Stimulated activated naive B cell treated with anti-CD40 and anti-IgM and Interleukin-4, amounts not matched to agents 10 μg/mL and 1 μg/mL and 100 μg/mL, for 72 hours (primary cell): ENCODE results near the gene ERBB4.

Experiments
- ATAC-seq, 2 donors: fragments of 150-1000 bp; cut with Tn5 transposase; replicated peaks; 2 replicates each; pipeline ENCODE4 v1.10.0; 2021; ENCODE audit warnings: moderate library complexity in 1 of 2
- DNase-seq: peaks from one replicate; pipeline ENCODE4 v3.0.0; 2021
- H3K27ac Mint-ChIP-seq: one replicate; pipeline ENCODE4 v1.8.0; 2022; ENCODE audit warnings: mild to moderate bottlenecking, mixed read lengths
- H3K27me3 Mint-ChIP-seq, 2 donors: one replicate each; pipeline ENCODE4 v1.8.0; 2022; ENCODE audit warnings: mixed read lengths in 2 of 2
- H3K36me3 Mint-ChIP-seq, 2 donors: one replicate each; pipeline ENCODE4 v1.8.0; 2022; ENCODE audit warnings: mixed read lengths in 2 of 2, mild to moderate bottlenecking in 1 of 2
- H3K4me1 Mint-ChIP-seq, 2 donors: one replicate each; pipeline ENCODE4 v1.8.0; 2022; ENCODE audit warnings: mixed read lengths in 2 of 2, mild to moderate bottlenecking in 1 of 2
- H3K4me3 Mint-ChIP-seq, 2 donors: one replicate each; pipeline ENCODE4 v1.8.0; 2022; ENCODE audit warnings: mild to moderate bottlenecking in 2 of 2, mixed read lengths in 2 of 2, moderate library complexity in 1 of 2
- H3K9me3 Mint-ChIP-seq, 2 donors: one replicate each; pipeline ENCODE4 v1.8.0; 2022; ENCODE audit warnings: mixed read lengths in 2 of 2, mild to moderate bottlenecking in 1 of 2

Gene ERBB4

GRCh38 chr2:211835695-211836094, 702.9 kb downstream of the ERBB4 start:
- no peak for ATAC-seq
- no peaks in the 10 kb centered on the region for H3K4me1 Mint-ChIP-seq
- no peaks in the 10 kb centered on the region for H3K27me3 Mint-ChIP-seq
- no peak for DNase-seq
- peaks cover 0 to 3% of the 10 kb centered on the region in 2 donors for H3K9me3 Mint-ChIP-seq
- H3K4me3 Mint-ChIP-seq = no peak overlapping the region
- H3K27ac Mint-ChIP-seq = no peak overlapping the region
- H3K36me3 Mint-ChIP-seq = no peaks in the 10 kb centered on the region

DNA sequence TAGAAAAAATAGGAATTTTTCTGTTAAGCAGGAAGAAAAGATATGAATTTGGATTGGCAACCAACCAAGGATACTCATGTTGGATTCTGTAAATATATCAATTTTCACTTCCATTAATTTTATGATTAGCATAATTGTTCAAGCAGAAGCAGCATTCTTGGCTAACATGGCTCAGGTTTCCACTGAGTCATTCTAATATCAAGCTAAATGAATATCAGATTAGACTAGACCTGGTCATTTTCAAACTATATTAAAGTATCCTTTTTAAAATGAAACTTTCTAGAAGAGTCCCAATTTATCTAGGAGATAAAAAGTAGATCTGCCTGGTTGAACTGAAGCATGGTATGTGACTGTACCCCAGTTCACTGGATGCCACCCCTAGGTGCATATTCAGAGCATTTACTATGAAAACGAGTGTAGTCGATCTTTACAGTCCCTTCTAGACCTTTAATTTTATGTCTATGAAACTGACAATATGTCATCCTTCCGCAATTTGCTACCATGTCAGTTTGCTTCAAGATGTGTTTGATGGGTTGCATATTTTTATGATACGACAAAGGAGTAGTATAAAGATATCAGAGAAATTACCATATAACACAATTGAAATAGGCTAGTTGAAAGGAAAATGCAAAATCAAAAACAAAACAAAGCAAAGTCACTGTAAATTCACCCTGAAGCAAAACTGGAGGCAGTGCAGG, 704.9 kb downstream of the ERBB4 start:
- H3K27me3 Mint-ChIP-seq = no peaks in the 10 kb centered on the region
- H3K9me3 Mint-ChIP-seq = no peaks in the 10 kb centered on the region
- H3K4me3 Mint-ChIP-seq = no peak overlapping the region
- no peak for DNase-seq
- ATAC-seq = no peak
- H3K36me3 Mint-ChIP-seq = no peaks in the 10 kb centered on the region
- H3K4me1 Mint-ChIP-seq = no peaks in the 10 kb centered on the region
- H3K27ac Mint-ChIP-seq = no peak overlapping the region

- H3K36me3 Mint-ChIP-seq = no peaks in the 10 kb centered on the region
- H3K27me3 Mint-ChIP-seq = no peaks in the 10 kb centered on the region
- H3K4me1 Mint-ChIP-seq = no peaks in the 10 kb centered on the region
- ATAC-seq = no peak
- H3K9me3 Mint-ChIP-seq = no peaks in the 10 kb centered on the region
- no peak overlapping the region for H3K27ac Mint-ChIP-seq
- no peak for DNase-seq
- no peak overlapping the region for H3K4me3 Mint-ChIP-seq
These were observed 708.9 kb downstream of the ERBB4 start for GRCh38 chr2:211829725-211830124.

DNA sequence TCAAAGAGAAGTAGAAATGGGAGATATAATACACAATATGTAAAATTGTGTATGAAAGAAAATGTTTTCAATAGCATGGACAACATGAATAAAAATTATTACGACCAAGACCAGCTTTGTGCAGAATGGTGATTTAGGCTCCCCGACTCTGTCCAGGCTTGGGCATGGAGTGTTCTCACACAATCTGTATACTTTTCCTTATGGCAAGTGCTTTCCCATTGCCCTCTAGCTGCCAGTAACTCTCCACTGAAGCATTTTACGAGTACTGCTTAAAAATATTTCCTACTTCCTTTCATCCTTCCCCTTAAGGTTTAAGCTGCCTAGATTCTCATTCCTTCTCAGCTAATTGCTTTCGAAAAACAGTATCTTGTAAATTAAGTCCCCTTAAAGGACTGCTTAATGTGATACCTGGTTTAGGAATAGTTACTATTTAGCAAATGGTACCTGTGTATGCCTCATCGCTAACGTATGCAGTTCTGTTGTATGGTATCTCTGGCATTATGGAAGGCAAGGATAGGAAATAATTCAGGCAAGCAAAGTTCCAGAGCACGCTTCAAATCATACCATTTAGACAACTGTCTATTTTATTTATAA, 714.6 kb downstream of the ERBB4 start:
- Mint-ChIP-seq H3K9me3 (peaks cover 11 to 13% of the 10 kb centered on the region in 2 donors), H3K36me3 (no peaks in the 10 kb centered on the region), H3K4me1 (no peaks in the 10 kb centered on the region), H3K4me3 (no peak overlapping the region), H3K27ac (no peak overlapping the region), H3K27me3 (no peaks in the 10 kb centered on the region)
- no peak for ATAC-seq
- no peak for DNase-seq

GRCh38 chr2:211822686-211823335, 715.8 kb downstream of the ERBB4 start:
- DNase-seq (no peak), ATAC-seq (peak in 1 of 2 donors; percentile 12)
- H3K27ac Mint-ChIP-seq = no peak overlapping the region
- no peaks in the 10 kb centered on the region for H3K4me1 Mint-ChIP-seq
- no peak overlapping the region for H3K4me3 Mint-ChIP-seq
- peaks cover 11 to 13% of the 10 kb centered on the region in 2 donors for H3K9me3 Mint-ChIP-seq
- no peaks in the 10 kb centered on the region for H3K36me3 Mint-ChIP-seq
- no peaks in the 10 kb centered on the region for H3K27me3 Mint-ChIP-seq

GRCh38 chr2:211816754-211817153, 721.8 kb downstream of the ERBB4 start:
- H3K27me3 Mint-ChIP-seq = no peaks in the 10 kb centered on the region
- H3K4me3 Mint-ChIP-seq = no peak overlapping the region
- H3K36me3 Mint-ChIP-seq = no peaks in the 10 kb centered on the region
- DNase-seq (no peak), ATAC-seq (no peak)
- H3K27ac Mint-ChIP-seq = no peak overlapping the region
- peaks cover 10 to 11% of the 10 kb centered on the region in 2 donors for H3K9me3 Mint-ChIP-seq
- no peaks in the 10 kb centered on the region for H3K4me1 Mint-ChIP-seq

DNA sequence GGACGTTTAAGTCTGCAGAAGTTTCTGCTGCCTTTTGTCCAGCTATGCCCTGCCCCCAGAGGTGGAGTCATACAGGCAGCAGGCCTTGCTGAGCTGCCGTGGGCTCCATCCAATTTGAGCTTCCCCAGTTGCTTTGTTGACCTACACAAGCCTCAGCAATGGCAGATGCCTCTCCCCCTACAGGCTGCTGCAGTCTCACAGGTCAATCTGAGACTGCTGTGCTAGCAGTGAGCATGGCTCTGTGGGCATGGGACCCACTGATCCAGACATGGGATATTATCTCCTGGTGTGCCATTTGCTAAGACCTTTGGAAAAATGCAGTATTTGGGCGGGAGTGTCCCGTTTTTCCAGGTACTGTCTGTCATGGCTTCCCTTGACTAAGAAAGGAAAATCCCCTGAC, 726.0 kb downstream of the ERBB4 start:
- no peak for ATAC-seq

GRCh38 chr2:211802666-211803065, 735.9 kb downstream of the ERBB4 start:
- ATAC-seq (no peak), DNase-seq (no peak)
- no peak overlapping the region for H3K27ac Mint-ChIP-seq
- H3K9me3 Mint-ChIP-seq = peaks cover 0 to 2% of the 10 kb centered on the region in 2 donors
- H3K4me3 Mint-ChIP-seq = no peak overlapping the region
- H3K27me3 Mint-ChIP-seq = no peaks in the 10 kb centered on the region
- H3K4me1 Mint-ChIP-seq = no peaks in the 10 kb centered on the region
- H3K36me3 Mint-ChIP-seq = no peaks in the 10 kb centered on the region

More for the DNA sequence above, 726.0 kb downstream of the ERBB4 start:
- Mint-ChIP-seq H3K4me3 (no peak overlapping the region), H3K27ac (no peak overlapping the region), H3K36me3 (no peaks in the 10 kb centered on the region), H3K27me3 (no peaks in the 10 kb centered on the region), H3K4me1 (no peaks in the 10 kb centered on the region), H3K9me3 (peaks cover 0 to 6% of the 10 kb centered on the region in 2 donors)
- no peak for DNase-seq

- H3K36me3 Mint-ChIP-seq = no peaks in the 10 kb centered on the region
- DNase-seq = no peak
- no peak for ATAC-seq
- H3K27me3 Mint-ChIP-seq = no peaks in the 10 kb centered on the region
- no peaks in the 10 kb centered on the region for H3K9me3 Mint-ChIP-seq
- no peak overlapping the region for H3K4me3 Mint-ChIP-seq
- H3K4me1 Mint-ChIP-seq = no peaks in the 10 kb centered on the region
- H3K27ac Mint-ChIP-seq = no peak overlapping the region
These were observed 738.6 kb downstream of the ERBB4 start for GRCh38 chr2:211800001-211800400.

DNA sequence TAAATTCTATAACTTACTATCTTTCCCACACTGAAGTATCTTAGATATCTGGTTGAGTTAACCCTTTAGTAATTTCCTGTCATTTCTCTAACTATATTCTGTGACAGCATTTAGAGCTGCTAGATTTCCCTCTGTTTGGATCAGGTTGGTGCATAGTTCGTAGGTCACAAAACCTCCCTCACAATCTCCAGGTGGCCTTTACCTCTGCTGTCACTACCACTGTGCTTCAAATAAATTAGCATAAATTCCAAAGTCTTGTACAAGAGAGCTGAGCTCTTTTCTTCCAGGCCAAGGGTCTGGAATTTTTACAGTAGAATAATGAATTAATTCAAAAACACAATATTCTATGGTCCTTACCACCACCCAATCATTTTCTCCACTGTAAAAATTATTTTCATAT, 739.7 kb downstream of the ERBB4 start:
- H3K36me3 Mint-ChIP-seq = no peaks in the 10 kb centered on the region
- no peaks in the 10 kb centered on the region for H3K9me3 Mint-ChIP-seq
- no peak for DNase-seq
- H3K4me1 Mint-ChIP-seq = no peaks in the 10 kb centered on the region
- no peak for ATAC-seq
- H3K4me3 Mint-ChIP-seq = no peak overlapping the region
- no peaks in the 10 kb centered on the region for H3K27me3 Mint-ChIP-seq
- no peak overlapping the region for H3K27ac Mint-ChIP-seq

- no peaks in the 10 kb centered on the region for H3K9me3 Mint-ChIP-seq
- ATAC-seq (no peak), DNase-seq (no peak)
- no peaks in the 10 kb centered on the region for H3K4me1 Mint-ChIP-seq
- H3K36me3 Mint-ChIP-seq = no peaks in the 10 kb centered on the region
- H3K4me3 Mint-ChIP-seq = no peak overlapping the region
- no peak overlapping the region for H3K27ac Mint-ChIP-seq
- H3K27me3 Mint-ChIP-seq = no peaks in the 10 kb centered on the region
These were observed 744.9 kb downstream of the ERBB4 start for GRCh38 chr2:211793690-211794089.

DNA sequence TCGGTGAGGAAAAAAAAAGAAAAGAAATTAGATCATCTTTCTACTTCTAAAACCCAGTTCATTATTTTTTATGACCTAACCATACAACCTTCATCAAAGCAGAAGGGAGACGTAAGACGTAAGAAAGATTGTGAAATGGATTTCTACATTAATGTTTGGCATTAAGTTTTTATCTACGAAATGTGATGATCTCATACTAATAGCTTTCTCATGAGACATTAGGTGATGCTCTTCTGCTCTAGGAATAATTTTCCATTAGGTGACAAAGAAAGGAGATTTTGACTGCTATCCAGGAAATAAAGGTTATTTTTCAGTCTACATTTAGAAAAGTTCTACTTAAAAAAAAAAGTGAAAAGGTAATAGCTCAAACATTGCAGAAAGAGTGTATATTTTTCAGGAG, 748.6 kb downstream of the ERBB4 start:
- Mint-ChIP-seq H3K36me3 (no peaks in the 10 kb centered on the region), H3K4me3 (no peak overlapping the region), H3K27me3 (no peaks in the 10 kb centered on the region), H3K9me3 (peaks cover 0 to 2% of the 10 kb centered on the region in 2 donors), H3K27ac (no peak overlapping the region), H3K4me1 (no peaks in the 10 kb centered on the region)
- DNase-seq = no peak
- no peak for ATAC-seq

GRCh38 chr2:211766689-211767088, 771.9 kb downstream of the ERBB4 start:
- Mint-ChIP-seq H3K9me3 (no peaks in the 10 kb centered on the region), H3K4me3 (no peak overlapping the region), H3K27ac (no peak overlapping the region), H3K27me3 (no peaks in the 10 kb centered on the region), H3K4me1 (no peaks in the 10 kb centered on the region), H3K36me3 (no peaks in the 10 kb centered on the region)
- DNase-seq (no peak), ATAC-seq (no peak)

- Mint-ChIP-seq H3K4me3 (no peak overlapping the region), H3K27me3 (no peaks in the 10 kb centered on the region), H3K4me1 (no peaks in the 10 kb centered on the region), H3K36me3 (no peaks in the 10 kb centered on the region), H3K9me3 (no peaks in the 10 kb centered on the region), H3K27ac (no peak overlapping the region)
- DNase-seq = no peak
- no peak for ATAC-seq
These were observed 776.1 kb downstream of the ERBB4 start for GRCh38 chr2:211762479-211762878.

DNA sequence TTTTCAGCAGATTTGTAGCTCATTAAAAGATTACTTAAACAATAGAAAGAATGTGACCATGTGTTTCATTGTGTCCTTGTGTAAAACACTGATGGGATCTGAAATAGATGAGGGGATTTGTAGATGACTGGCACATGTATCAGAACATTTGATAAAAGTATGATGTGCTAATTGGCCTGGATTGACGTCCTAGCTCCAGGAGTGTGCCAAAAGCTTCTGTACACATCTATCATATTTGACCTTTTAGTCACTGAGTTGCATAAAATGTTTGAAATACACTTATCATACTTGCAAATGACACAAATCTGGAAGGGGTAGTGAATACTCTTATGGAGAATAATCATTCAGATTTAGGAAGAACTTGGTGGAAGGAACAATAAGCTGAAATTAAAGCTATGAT, 778.5 kb downstream of the ERBB4 start:
- Mint-ChIP-seq H3K4me3 (no peak overlapping the region), H3K36me3 (no peaks in the 10 kb centered on the region), H3K9me3 (no peaks in the 10 kb centered on the region), H3K27ac (no peak overlapping the region), H3K27me3 (no peaks in the 10 kb centered on the region), H3K4me1 (no peaks in the 10 kb centered on the region)
- no peak for DNase-seq
- ATAC-seq = no peak
